GM20000 (cell line): ENCODE data around the gene WWOX.
"Not testable (repeated sequence)": the region's sequence is repeated elsewhere in the genome, so short reads cannot be mapped to it uniquely, and the experiment has no call there.

Experiments
- DNase-seq: peaks from one replicate; pipeline ENCODE4 v3.0.0; 2012; ENCODE audit warnings: low spot score
- CTCF ChIP-seq: IDR thresholded peaks from 2 replicates; pipeline ENCODE4 v1.5.1; 2012; ENCODE audit warnings: mild to moderate bottlenecking, control low read depth; ENCODE audit errors: extremely low read depth, missing control alignments

Gene WWOX

DNA sequence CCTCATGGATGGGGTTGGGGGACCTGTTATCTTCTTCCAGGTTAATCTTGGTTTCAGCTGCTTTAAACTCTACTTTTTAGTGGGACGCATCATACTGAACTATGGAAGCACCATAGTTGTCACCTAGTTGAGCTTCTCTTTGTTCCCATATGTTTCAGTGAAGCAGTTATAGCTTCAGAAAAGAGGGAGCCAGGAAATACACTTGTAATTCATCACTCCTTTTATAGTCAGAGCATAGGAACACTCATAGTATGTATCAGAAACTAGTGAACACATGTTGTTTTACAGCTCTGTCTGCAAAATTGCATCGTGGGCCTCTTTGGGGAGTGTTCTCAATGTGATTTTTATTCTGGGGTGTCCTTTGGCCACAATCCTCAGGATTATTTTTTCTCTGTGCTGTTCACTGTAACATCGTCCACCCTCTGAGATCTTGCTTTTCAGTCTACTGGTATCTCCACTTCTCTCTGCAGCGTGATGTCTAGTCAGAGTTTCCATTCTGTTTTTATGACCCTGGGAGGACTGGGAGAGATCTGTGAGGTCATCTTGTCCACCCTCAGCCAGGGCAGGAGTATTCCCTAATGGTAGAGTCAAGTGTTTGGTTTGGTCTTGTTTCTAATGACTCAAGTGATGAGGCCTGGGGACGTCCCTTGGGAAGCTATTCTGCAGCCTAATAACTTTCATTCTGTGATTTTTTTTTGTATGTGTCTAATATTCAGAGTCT is 585.4 kb downstream of the WWOX start:
- DNase-seq = no peak
- no peak for TF ChIP-seq CTCF

DNA sequence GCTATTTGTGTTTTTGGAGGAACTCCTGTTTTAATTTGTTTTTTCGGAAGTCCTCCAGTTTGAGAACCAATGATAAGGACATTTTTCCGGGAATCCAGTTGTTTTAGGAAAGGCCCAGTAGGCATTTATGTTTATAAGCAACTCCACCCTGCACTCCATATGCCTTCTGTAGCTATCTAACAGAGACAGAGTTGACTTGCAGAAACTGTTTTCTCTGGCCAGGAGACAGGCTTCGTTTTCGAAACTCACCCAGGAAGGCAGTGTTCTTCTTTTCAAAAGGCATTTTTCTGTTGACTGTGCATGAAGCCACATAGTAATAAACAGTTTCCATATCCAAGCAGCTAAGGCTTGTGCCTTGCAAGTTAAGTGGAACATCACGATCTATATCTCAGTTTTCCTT is 587.1 kb downstream of the WWOX start:
- TF ChIP-seq CTCF = no peak

DNA sequence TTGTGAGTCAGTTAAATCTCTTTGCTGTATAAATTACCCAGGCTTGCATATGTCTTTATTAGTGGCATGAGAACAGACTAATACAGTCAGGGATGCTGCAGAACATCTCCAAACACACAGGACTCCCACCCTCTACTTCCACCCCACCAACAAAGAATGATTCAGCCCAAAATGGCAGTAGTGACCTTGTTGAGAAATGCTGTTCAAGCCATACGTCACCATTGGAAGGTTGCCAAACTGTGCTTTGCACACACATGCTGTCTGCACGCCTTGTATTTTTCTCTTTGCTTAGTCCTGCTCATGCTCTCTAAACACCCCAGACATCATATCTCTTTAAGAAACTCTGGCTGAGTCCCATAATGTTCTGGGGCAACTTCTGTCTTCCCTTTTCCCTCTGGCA is 589.6 kb downstream of the WWOX start:
- TF ChIP-seq CTCF = no peak
- DNase-seq = no peak

More for the DNA sequence above, 587.1 kb downstream of the WWOX start:
- DNase-seq = no peak

- TF ChIP-seq CTCF = no peak
- no peak for DNase-seq
Observed at GRCh38 chr16:78689536-78689935, 590.1 kb downstream of the WWOX start.

DNA sequence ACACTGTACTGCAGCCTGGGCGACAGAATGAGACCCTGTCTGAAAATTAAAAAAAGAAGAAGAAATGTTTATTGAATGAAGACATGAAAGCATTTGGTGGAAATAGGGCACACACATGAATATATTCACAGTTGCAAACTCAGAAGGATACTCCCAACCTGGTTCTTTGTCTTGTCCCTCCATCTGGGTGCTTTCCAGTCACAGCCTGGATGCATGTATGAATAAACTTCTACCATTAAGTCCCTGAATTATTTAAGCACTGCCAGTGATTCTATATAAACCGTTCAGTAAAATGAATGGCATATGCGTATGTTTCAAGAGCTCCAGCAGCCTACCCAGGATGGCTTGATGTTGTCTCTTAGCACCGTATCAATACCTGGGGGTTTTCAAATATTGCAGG is 591.1 kb downstream of the WWOX start:
- DNase-seq = no peak

DNA sequence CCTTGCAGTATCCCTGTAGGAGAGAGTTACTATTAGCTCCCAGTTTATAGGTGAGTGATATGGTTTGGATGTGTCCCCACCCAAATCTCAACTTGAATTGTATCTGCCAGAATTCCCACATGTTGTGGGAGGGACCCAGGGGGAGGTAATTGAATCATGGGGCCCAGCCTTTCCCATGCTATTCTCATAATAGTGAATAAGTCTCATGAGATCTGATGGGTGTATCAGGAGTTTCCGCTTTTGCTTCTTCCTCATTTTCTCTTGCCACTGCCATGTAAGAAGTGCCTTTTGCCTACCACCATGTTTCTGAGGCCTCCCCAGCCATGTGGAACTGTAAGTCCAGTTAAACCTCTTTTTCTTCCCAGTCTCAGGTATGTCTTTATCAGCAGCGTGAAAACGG is 592.3 kb downstream of the WWOX start:
- not testable (repeated sequence) for DNase-seq

More for the DNA sequence above, 591.1 kb downstream of the WWOX start:
- TF ChIP-seq CTCF = no peak

DNA sequence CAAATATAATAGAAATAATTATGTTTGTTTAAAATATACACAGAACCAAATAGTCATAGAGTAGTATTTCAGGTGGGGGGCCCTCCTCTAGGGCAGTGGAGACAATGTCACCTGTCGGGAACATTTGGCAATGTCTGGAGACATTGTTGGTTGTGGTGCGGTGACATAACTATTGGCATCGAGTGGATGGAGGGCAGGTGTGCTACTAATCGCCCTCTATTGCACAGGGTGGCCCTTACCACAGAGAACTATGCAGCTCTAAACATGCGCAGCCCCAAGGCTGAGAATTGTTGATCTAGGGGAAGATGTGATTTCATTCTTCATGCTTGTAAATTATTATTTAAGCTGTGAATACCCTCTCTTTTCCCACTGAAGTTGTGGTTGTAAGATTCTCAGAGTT is 594.0 kb downstream of the WWOX start:
- no peak for DNase-seq

More for the DNA sequence above, 594.0 kb downstream of the WWOX start:
- TF ChIP-seq CTCF = no peak
